ENCODE data around the gene TMEM186. TPM values are rescaled to one million over a fixed set of nuclear protein-coding genes. Genes with fewer than 3 reads are reported as not detected.
A peak's percentile ranks its signal among the peaks of the same experiment; 100 is the strongest.
"Not testable (repeated sequence)": the region's sequence is repeated elsewhere in the genome, so short reads cannot be mapped to it uniquely, and the experiment has no call there.

The TMEM186 gene
- total RNA-seq, result 1 to 10 TPM; 5.0 to 9.4 (median 6.9) TPM
- long read RNA-seq, partial matches to known transcripts, result 0 of 1 reads
- long read RNA-seq, other reads (novel, unspliced or antisense), result 0 of 1 reads

GRCh38 chr16:8797364-8798173 lies at the start of gene TMEM186, which contains the start of gene PMM2:
Gene TMEM186 (minus strand): TSS chr16:8797639. CDS start chr16:8797614, 25 bp downstream.
Gene PMM2 (plus strand): TSS chr16:8797839. CDS start chr16:8797883, 44 bp downstream.
- 0% methylated on average over 20 of the region's 61 CpGs for WGBS (ENCODE audit: insufficient coverage, low coverage, low lambda C conversion rate, missing lambda C conversion rate)

GRCh38 chr16:8847145-8847544 lies 49.7 kb upstream of the TMEM186 start:
- intact Hi-C loops (cut with DNase I), result no loop called here
- no peak for DNase-seq
- no peaks in the 10 kb centered on the region for H3K9me3 ChIP-seq
- no peak overlapping the region for H3K4me3 ChIP-seq
- ATAC-seq, result no peak
- H3K27ac ChIP-seq, result no peak overlapping the region
- 69% methylated on average over 11 of the region's 13 CpGs for WGBS (ENCODE audit: insufficient coverage, low coverage, low lambda C conversion rate, missing lambda C conversion rate)
- TF ChIP-seq CTCF (IDR thresholded peaks at IDR 0.05) (no peak), POLR2A (IDR thresholded peaks at IDR 0.05) (no peak)
- peaks cover 0 to 26% (median 9%) of the 10 kb centered on the region in 4 donors for H3K4me1 ChIP-seq
- peaks cover 0 to 8% (median 3%) of the 10 kb centered on the region in 4 donors for H3K36me3 ChIP-seq
- no peaks in the 10 kb centered on the region for H3K27me3 ChIP-seq

More at GRCh38 chr16:8797364-8798173, at the start of gene TMEM186, which contains the start of gene PMM2:
- no peak for TF ChIP-seq CTCF (IDR thresholded peaks at IDR 0.05)
- TF ChIP-seq POLR2A (IDR thresholded peaks at IDR 0.05), result peak; percentile 57
- H3K27me3 ChIP-seq, result no peaks in the 10 kb centered on the region
- H3K4me1 ChIP-seq, result peaks cover 0 to 63% (median 15%) of the 10 kb centered on the region in 4 donors
- no peaks in the 10 kb centered on the region for H3K9me3 ChIP-seq
- H3K4me3 ChIP-seq, result peak within 1 kb of the TSS; percentile 87 to 100 (median 99)
- peak; percentile 97 to 98 (median 98) for DNase-seq
- H3K27ac ChIP-seq, result peak within 1 kb of the TSS; percentile 79 to 82 (median 82)
- peaks cover 0 to 15% (median 6%) of the 10 kb centered on the region in 4 donors for H3K36me3 ChIP-seq
- ATAC-seq, result peak; percentile 88 to 96 (median 94)
- intact Hi-C loops (cut with DNase I), result no loop called here

GRCh38 chr16:8846401-8846932 lies 49.0 kb upstream of the TMEM186 start:
- DNase-seq (no peak), ATAC-seq (no peak)
- Histone ChIP-seq H3K4me3 (no peak overlapping the region), H3K27me3 (no peaks in the 10 kb centered on the region), H3K36me3 (peaks cover 0 to 8% (median 3%) of the 10 kb centered on the region in 4 donors), H3K9me3 (no peaks in the 10 kb centered on the region), H3K4me1 (peaks cover 0 to 21% (median 9%) of the 10 kb centered on the region in 4 donors), H3K27ac (no peak overlapping the region)
- intact Hi-C loops (cut with DNase I), result no loop called here
- whole genome bisulfite sequencing (ENCODE audit: insufficient coverage, low coverage, low lambda C conversion rate, missing lambda C conversion rate), result 87% methylated on average over 5 of the region's 10 CpGs
- TF ChIP-seq POLR2A (IDR thresholded peaks at IDR 0.05) (no peak), CTCF (IDR thresholded peaks at IDR 0.05) (no peak)

GRCh38 chr16:8845699-8846298 lies 48.4 kb upstream of the TMEM186 start:
- no peaks in the 10 kb centered on the region for H3K9me3 ChIP-seq
- H3K36me3 ChIP-seq, result peaks cover 0 to 8% (median 3%) of the 10 kb centered on the region in 4 donors
- ATAC-seq (no peak), DNase-seq (no peak)
- WGBS (ENCODE audit: insufficient coverage, low coverage, low lambda C conversion rate, missing lambda C conversion rate), result 100% methylated on average over 5 of the region's 7 CpGs
- peaks cover 0 to 14% (median 7%) of the 10 kb centered on the region in 4 donors for H3K4me1 ChIP-seq
- H3K27me3 ChIP-seq, result no peaks in the 10 kb centered on the region
- no peak for TF ChIP-seq POLR2A (IDR thresholded peaks at IDR 0.05)
- no peak for TF ChIP-seq CTCF (IDR thresholded peaks at IDR 0.05)
- intact Hi-C loops (cut with DNase I), result no loop called here
- H3K27ac ChIP-seq, result no peak overlapping the region
- H3K4me3 ChIP-seq, result no peak overlapping the region

- H3K27me3 ChIP-seq; H3K4me1 ChIP-seq; H3K36me3 ChIP-seq; H3K4me3 ChIP-seq; DNase-seq; intact Hi-C loops (cut with DNase I); H3K9me3 ChIP-seq; H3K27ac ChIP-seq; ATAC-seq: not testable (repeated sequence)
- no CpG with 5 or more reads among the region's 12 CpGs for WGBS (ENCODE audit: insufficient coverage, low coverage, low lambda C conversion rate, missing lambda C conversion rate)
These were observed 45.9 kb upstream of the TMEM186 start for GRCh38 chr16:8843296-8843695.

- H3K9me3 ChIP-seq; ATAC-seq; H3K4me1 ChIP-seq; DNase-seq; H3K36me3 ChIP-seq; H3K4me3 ChIP-seq; intact Hi-C loops (cut with DNase I); H3K27me3 ChIP-seq; H3K27ac ChIP-seq: not testable (repeated sequence)
- WGBS (ENCODE audit: insufficient coverage, low coverage, low lambda C conversion rate, missing lambda C conversion rate), result 76% methylated on average over 4 of the region's 4 CpGs
These were observed 44.6 kb upstream of the TMEM186 start for GRCh38 chr16:8842016-8842415.

GRCh38 chr16:8837594-8837993 lies 40.2 kb upstream of the TMEM186 start:
- not testable (repeated sequence) for DNase-seq

More at GRCh38 chr16:8837594-8837993, 40.2 kb upstream of the TMEM186 start:
- 87% methylated on average over 14 of the region's 15 CpGs for WGBS (ENCODE audit: insufficient coverage, low coverage, low lambda C conversion rate, missing lambda C conversion rate)
- H3K27ac ChIP-seq; H3K4me1 ChIP-seq; intact Hi-C loops (cut with DNase I); H3K4me3 ChIP-seq; ATAC-seq; H3K9me3 ChIP-seq; H3K36me3 ChIP-seq; H3K27me3 ChIP-seq: not testable (repeated sequence)
